DND-41 (cell line): ENCODE results near the gene ELMO3.

ENCODE experiments used
- ATAC-seq: fragments of 200-7000 bp; cut with Tn5 transposase; 3 replicates; pipeline ENCODE4 v1.9.1; 2021; ENCODE audit warnings: low read depth; ENCODE audit not compliant: insufficient read depth
- DNase-seq: peaks from one replicate; pipeline ENCODE4 v3.0.0-alpha.2; 2020
- H2AFZ ChIP-seq: 2 replicates; pipeline ENCODE4 v1.6.0; 2012; ENCODE audit warnings: low read depth, low read length
- H3K27ac ChIP-seq: 2 replicates; pipeline ENCODE4 v1.5.1; 2012; ENCODE audit warnings: low read length, inconsistent platforms
- H3K27me3 ChIP-seq: fragments of 200-600 bp; sonication (generic); 2 replicates; pipeline ENCODE4 v1.6.0; 2012; ENCODE audit warnings: low read length, mild to moderate bottlenecking, inconsistent platforms; ENCODE audit not compliant: insufficient read depth, poor library complexity
- H3K36me3 ChIP-seq: 2 replicates; pipeline ENCODE4 v1.5.1; 2012; ENCODE audit warnings: low read length, inconsistent platforms; ENCODE audit not compliant: insufficient read depth
- H3K4me1 ChIP-seq: 2 replicates; pipeline ENCODE4 v1.5.1; 2012; ENCODE audit warnings: mild to moderate bottlenecking, low read length; ENCODE audit not compliant: insufficient read depth
- H3K4me2 ChIP-seq: 2 replicates; pipeline ENCODE4 v1.6.0; 2012; ENCODE audit warnings: mild to moderate bottlenecking, moderate library complexity, low read length, inconsistent platforms; ENCODE audit not compliant: insufficient read depth
- H3K4me3 ChIP-seq, 2 experiments: fragments of 200-600 bp in 1 of 2; shearing (Covaris generic) in 1 of 2; 2 replicates each; pipeline ENCODE4 v1.5.1; 2012 to 2016; ENCODE audit warnings: inconsistent platforms in 2 of 2, low read length in 2 of 2, mild to moderate bottlenecking in 2 of 2, low read depth in 1 of 2, moderate library complexity in 1 of 2
- H3K79me2 ChIP-seq: 2 replicates; pipeline ENCODE4 v1.6.0; 2012; ENCODE audit warnings: low read length, inconsistent platforms; ENCODE audit not compliant: insufficient read depth
- H3K9ac ChIP-seq: 2 replicates; pipeline ENCODE4 v1.6.0; 2012; ENCODE audit warnings: low read depth, mild to moderate bottlenecking, inconsistent platforms, low read length, moderate library complexity
- H3K9me3 ChIP-seq: 2 replicates; pipeline ENCODE4 v1.5.1; 2012; ENCODE audit warnings: low read length, moderate library complexity, mild to moderate bottlenecking, inconsistent platforms; ENCODE audit not compliant: insufficient read depth, severe bottlenecking
- H4K20me1 ChIP-seq: 2 replicates; pipeline ENCODE4 v1.6.0; 2012; ENCODE audit warnings: low read length; ENCODE audit not compliant: insufficient read depth
- EZH2 ChIP-seq: IDR thresholded peaks from 3 replicates; pipeline ENCODE4 v1.6.1; 2012; ENCODE audit warnings: borderline replicate concordance, low read depth, mild to moderate bottlenecking, moderate library complexity, low read length, inconsistent platforms; ENCODE audit not compliant: severe bottlenecking
- TF ChIP-seq, protein P1 (sequence below): IDR thresholded peaks from 2 replicates; pipeline ENCODE4 v1.5.1; 2012; ENCODE audit warnings: borderline replicate concordance, low read length, moderate library complexity, mild to moderate bottlenecking; ENCODE audit not compliant: poor library complexity, severe bottlenecking; ENCODE audit errors: extremely low read depth

Gene ELMO3

DNA sequence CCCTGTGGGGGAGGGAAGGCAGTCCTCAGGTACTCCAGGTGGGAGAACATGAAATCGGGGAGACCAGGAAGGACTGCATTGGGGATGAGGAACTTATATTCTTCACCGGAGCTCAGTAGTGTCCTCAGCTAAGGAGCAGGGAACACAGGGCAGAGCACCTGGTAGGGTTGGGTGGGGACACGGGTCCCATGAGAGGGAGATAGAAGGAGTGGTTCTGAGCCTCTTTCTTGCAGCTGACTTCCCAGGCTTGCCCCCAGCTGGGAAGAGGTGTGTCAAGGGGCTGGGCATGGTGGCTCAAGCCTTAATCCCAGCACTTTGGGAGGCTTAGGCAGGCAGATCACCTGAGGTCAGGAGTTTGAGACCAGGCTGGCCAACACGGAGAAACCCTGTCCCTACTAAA, 46.3 kb downstream of the ELMO3 start:
- peak overlapping the region; percentile 28; the same call in 1 of the 2 replicates for H3K4me2 ChIP-seq
- H3K4me1 ChIP-seq: peaks cover 58% of the 10 kb centered on the region
- peaks cover 21% of the 10 kb centered on the region for H3K27me3 ChIP-seq
- H2AFZ ChIP-seq: no peak overlapping the region
- no peak overlapping the region for H3K9ac ChIP-seq
- no peak for TF ChIP-seq EZH2
- TF ChIP-seq, protein P1, sequence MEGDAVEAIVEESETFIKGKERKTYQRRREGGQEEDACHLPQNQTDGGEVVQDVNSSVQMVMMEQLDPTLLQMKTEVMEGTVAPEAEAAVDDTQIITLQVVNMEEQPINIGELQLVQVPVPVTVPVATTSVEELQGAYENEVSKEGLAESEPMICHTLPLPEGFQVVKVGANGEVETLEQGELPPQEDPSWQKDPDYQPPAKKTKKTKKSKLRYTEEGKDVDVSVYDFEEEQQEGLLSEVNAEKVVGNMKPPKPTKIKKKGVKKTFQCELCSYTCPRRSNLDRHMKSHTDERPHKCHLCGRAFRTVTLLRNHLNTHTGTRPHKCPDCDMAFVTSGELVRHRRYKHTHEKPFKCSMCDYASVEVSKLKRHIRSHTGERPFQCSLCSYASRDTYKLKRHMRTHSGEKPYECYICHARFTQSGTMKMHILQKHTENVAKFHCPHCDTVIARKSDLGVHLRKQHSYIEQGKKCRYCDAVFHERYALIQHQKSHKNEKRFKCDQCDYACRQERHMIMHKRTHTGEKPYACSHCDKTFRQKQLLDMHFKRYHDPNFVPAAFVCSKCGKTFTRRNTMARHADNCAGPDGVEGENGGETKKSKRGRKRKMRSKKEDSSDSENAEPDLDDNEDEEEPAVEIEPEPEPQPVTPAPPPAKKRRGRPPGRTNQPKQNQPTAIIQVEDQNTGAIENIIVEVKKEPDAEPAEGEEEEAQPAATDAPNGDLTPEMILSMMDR: no peak
- H4K20me1 ChIP-seq: peaks cover 19% of the 10 kb centered on the region
- H3K79me2 ChIP-seq: peaks cover 7% of the 10 kb centered on the region; the same call in 1 of the 2 replicates
- no peak overlapping the region for H3K27ac ChIP-seq
- no peak overlapping the region for H3K4me3 ChIP-seq
- H3K9me3 ChIP-seq: no peaks in the 10 kb centered on the region
- DNase-seq (no peak), ATAC-seq (no peak)
- H3K36me3 ChIP-seq: no peaks in the 10 kb centered on the region

DNA sequence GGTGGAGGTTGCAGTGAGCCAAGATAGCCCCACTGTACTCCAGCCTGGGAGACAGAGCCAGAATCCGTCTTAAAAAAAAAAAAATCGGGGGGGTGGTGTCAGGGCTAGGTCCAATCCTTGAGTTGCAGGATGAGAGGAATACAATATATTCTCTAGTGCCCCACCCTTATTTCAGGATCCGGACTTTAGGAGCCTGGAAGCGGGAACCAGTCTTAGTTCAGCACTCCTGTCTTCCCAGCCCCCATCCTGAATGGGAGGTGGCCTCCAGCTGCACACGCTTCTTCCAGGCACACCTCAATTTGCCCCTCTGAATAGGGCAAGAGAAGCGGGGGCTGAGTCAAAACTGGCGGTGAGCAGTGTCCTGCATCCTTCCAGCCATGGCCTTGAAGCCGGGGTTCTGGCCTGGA, 46.7 kb downstream of the ELMO3 start:
- H2AFZ ChIP-seq: no peak overlapping the region
- peaks cover 19% of the 10 kb centered on the region for H4K20me1 ChIP-seq
- no peaks in the 10 kb centered on the region for H3K9me3 ChIP-seq
- TF ChIP-seq, protein P1: no peak
- TF ChIP-seq EZH2: no peak
- no peak overlapping the region for H3K4me3 ChIP-seq
- H3K4me1 ChIP-seq: peaks cover 58% of the 10 kb centered on the region
- ATAC-seq: no peak
- peaks cover 7% of the 10 kb centered on the region; the same call in 1 of the 2 replicates for H3K79me2 ChIP-seq
- DNase-seq: no peak
- H3K36me3 ChIP-seq: no peaks in the 10 kb centered on the region
- peaks cover 26% of the 10 kb centered on the region for H3K27me3 ChIP-seq
- no peak overlapping the region for H3K27ac ChIP-seq
- H3K4me2 ChIP-seq: peak overlapping the region; percentile 69; the same call in 1 of the 2 replicates
- H3K9ac ChIP-seq: no peak overlapping the region; the same call in 1 of the 2 replicates

DNA sequence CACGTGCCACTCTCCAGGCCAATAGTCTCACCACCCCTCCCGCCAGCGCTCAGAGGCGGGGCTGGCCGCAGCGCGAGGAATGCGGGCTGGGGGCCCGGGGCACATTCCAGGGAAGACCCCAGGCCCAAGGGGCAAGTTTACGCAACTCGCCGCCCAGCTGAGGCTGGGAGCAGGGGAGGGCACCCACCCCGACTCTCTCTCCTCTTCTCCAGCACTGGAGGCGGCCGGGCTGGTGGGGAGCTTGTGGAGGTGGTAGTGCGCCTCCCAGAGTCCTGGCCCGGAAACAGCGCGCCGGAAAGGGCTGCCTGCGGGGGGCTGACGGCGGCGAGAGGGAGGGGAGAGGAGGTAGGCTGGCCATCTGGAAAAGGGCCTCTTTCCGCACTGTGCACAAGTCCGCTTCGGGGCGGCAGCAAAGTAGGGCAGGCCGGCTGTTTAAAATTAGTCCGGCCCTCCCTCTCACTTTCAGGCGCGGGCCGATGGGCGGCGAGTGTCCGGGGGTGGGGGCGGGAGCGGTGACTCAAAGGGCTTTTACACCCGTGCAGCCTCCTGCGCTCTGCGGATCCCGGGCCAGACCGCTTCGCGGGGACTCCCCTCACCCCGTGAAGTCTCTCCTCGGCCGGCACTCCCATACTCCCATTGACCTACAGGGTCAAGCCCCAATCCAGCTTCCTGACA, 47.3 kb downstream of the ELMO3 start:
- peak overlapping the region; percentile 89; the same call in 1 of the 2 replicates for H2AFZ ChIP-seq
- H3K4me2 ChIP-seq: peak overlapping the region; percentile 69
- H3K36me3 ChIP-seq: no peaks in the 10 kb centered on the region
- peaks cover 26% of the 10 kb centered on the region for H3K27me3 ChIP-seq
- peak overlapping the region; percentile 71; the same call in 1 of the 2 replicates for H3K9ac ChIP-seq
- DNase-seq (no peak), ATAC-seq (no peak)
- no peaks in the 10 kb centered on the region for H3K9me3 ChIP-seq
- H3K79me2 ChIP-seq: peaks cover 7% of the 10 kb centered on the region; the same call in 1 of the 2 replicates
- H3K4me1 ChIP-seq: peaks cover 58% of the 10 kb centered on the region
- TF ChIP-seq, protein P1: peak; percentile 38
- no peak for TF ChIP-seq EZH2
- H4K20me1 ChIP-seq: peaks cover 19% of the 10 kb centered on the region
- no peak overlapping the region for H3K27ac ChIP-seq
- H3K4me3 ChIP-seq: peak overlapping the region; percentile 49 to 79; a peak in 3 of 4 replicates
